ENCODE results near the gene HDGF.

DNA sequence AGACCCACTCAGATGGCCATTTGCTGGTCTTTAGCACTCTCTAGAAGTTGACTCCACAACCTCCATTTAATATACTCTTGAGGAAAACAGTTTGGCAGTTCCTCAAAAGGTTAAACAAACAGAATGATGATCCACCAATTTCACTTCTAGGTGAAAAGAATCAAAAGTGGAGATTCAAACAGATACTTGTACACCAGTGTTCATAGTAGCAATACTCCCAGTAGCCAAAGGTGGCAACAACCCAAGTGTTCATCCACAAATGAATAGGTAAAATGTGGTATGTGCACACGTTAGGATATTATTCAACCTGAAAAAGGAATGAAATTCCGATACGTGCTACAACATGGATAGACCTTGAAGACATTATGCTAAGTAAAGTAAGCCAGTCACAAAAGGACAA is 22.1 kb upstream of the HDGF start:
- TF ChIP-seq, protein P1, sequence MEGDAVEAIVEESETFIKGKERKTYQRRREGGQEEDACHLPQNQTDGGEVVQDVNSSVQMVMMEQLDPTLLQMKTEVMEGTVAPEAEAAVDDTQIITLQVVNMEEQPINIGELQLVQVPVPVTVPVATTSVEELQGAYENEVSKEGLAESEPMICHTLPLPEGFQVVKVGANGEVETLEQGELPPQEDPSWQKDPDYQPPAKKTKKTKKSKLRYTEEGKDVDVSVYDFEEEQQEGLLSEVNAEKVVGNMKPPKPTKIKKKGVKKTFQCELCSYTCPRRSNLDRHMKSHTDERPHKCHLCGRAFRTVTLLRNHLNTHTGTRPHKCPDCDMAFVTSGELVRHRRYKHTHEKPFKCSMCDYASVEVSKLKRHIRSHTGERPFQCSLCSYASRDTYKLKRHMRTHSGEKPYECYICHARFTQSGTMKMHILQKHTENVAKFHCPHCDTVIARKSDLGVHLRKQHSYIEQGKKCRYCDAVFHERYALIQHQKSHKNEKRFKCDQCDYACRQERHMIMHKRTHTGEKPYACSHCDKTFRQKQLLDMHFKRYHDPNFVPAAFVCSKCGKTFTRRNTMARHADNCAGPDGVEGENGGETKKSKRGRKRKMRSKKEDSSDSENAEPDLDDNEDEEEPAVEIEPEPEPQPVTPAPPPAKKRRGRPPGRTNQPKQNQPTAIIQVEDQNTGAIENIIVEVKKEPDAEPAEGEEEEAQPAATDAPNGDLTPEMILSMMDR (IDR thresholded peaks at IDR 0.05), result no peak
- no peak for TF ChIP-seq POLR2A (IDR thresholded peaks at IDR 0.05)

Data from testis (tissue), 2 donors.